Aorta (tissue), 5 donors: ENCODE measurements around the gene TTBK2. TPM values are rescaled to one million over a fixed set of nuclear protein-coding genes. Genes with fewer than 3 reads are reported as not detected.

Experiments used
- ATAC-seq: fragments of 200-7000 bp; cut with Tn5 transposase; one replicate; pipeline ENCODE4 v1.9.1; 2022; ENCODE audit warnings: moderate library complexity; ENCODE audit not compliant: low FRiP score
- DNase-seq, 2 donors: peaks; one replicate each; pipeline ENCODE4 v3.0.0-alpha.2; 2020
- H3K27ac ChIP-seq, 2 donors: one replicate each; pipeline ENCODE4 v1.5.1; 2013; ENCODE audit warnings: low read length in 2 of 2, mild to moderate bottlenecking in 2 of 2, moderate library complexity in 2 of 2, control low read depth in 1 of 2, inconsistent platforms in 1 of 2, low read depth in 1 of 2
- H3K27me3 ChIP-seq, 2 donors: one replicate each; pipeline ENCODE4 v1.6.1; 2013; ENCODE audit warnings: control low read depth in 1 of 2, low read length in 1 of 2, mild to moderate bottlenecking in 1 of 2, moderate library complexity in 1 of 2; ENCODE audit not compliant: insufficient read depth in 2 of 2, control insufficient read depth in 1 of 2
- H3K36me3 ChIP-seq, 2 donors: one replicate each; pipeline ENCODE4 v1.6.1; 2013; ENCODE audit warnings: control low read depth in 1 of 2, low read length in 1 of 2, mild to moderate bottlenecking in 1 of 2; ENCODE audit not compliant: insufficient read depth in 2 of 2, control insufficient read depth in 1 of 2
- H3K4me1 ChIP-seq, 2 donors: one replicate each; pipeline ENCODE4 v1.6.1; 2013; ENCODE audit warnings: low read length in 2 of 2, control low read depth in 1 of 2, mild to moderate bottlenecking in 1 of 2, moderate library complexity in 1 of 2; ENCODE audit not compliant: insufficient read depth in 2 of 2, control insufficient read depth in 1 of 2
- H3K4me3 ChIP-seq, 2 donors: one replicate each; pipeline ENCODE4 v1.5.1; 2013; ENCODE audit warnings: low read length in 2 of 2, control low read depth in 1 of 2, mild to moderate bottlenecking in 1 of 2
- H3K9me3 ChIP-seq: one replicate; pipeline ENCODE4 v1.6.1; 2013; ENCODE audit warnings: mild to moderate bottlenecking, low read length; ENCODE audit not compliant: control insufficient read depth
- WGBS, 2 donors: extraction: QIAGEN DNeasy Blood & Tissue Kit; methylation state at CpG; one replicate each; pipeline ENCODE4 v1.1.7; 2013; 5-methylcytosine and 5-hydroxymethylcytosine counted together
- intact Hi-C, 2 donors: fragments of 100-400 bp; cut with DNase I; formaldehyde crosslinking; loops; one replicate each; pipeline versions ENCODE4 v1.14.2 to v1.15.0; 2022
- polyA plus RNA-seq, 2 donors: library from polyadenylated mRNA; stranded (reverse); fragments of 200-250 nt; gene quantifications; one replicate each; pipeline ENCODE4 v1.2.3, GENCODE V29; 2013
- total RNA-seq, 2 donors: library from RNA; stranded (reverse); fragmentation: NEBNext Ultra II Directional; extraction: Animal tissue kit (Norgen Biotek cat#: 25700); gene quantifications; one replicate each; pipeline ENCODE4 v1.2.1, GENCODE V29; 2021
- donor health status: healthy with polysubstance abuse.
- donor health status: Bipolar disorder and iron deficiency.
- donor health status: DM: no; HTN: no; CAD: no.
- donor health status: DM: no; HTN: no; CAD: no.
- donor health status: DM: yes; HTN: yes; CAD: no.

The TTBK2 gene
- total and polyA plus RNA-seq, 4 donors, result 7.2 to 37.6 (median 22.8) TPM

DNA sequence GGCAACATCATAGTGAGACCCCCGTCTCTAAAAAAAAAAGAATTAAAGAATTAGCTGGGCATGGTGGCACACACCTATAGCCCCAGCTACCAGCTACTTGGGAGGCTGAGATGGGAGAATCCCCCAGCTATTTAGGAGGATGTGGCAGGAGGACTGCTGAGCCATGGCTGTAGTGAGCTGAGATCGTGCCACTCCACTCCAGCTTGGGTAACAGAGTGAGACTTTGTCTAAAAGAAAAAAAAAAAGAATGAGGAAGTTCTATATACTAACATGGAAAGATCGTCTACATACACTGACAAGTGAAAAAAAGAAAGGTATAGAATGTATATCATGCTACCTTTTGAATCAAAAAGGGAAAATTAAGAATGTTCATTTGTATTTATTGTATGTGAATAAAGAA, 99.8 kb downstream of the TTBK2 start:
- Histone ChIP-seq H3K9me3 (no peaks in the 10 kb centered on the region), H3K36me3 (no peaks in the 10 kb centered on the region), H3K4me1 (no peaks in the 10 kb centered on the region), H3K4me3 (no peak overlapping the region), H3K27me3 (no peaks in the 10 kb centered on the region), H3K27ac (no peak overlapping the region)
- ATAC-seq (no peak), DNase-seq (no peak)
- intact Hi-C loops, result no loop called here
- 91% methylated on average over 3 of the region's 3 CpGs for WGBS, 2 donors

DNA sequence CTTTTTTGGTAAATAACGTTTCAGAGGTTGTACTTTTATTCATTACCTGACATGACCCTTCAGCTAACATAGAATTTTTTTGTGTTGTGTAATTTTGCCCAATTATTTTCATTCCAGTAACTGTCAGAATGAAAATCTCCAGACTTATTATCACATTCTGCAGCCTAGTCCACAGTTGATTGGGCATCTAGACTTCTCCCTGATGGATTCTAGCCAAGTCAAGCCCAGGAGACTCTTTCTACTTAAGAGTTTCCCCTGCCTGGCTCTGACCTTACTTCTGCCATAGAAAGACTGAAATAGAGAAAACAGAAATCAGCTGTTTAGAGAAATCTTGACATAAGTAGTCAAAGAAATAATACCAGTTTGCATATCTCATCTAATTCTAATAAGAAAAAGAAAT, 100.8 kb downstream of the TTBK2 start:
- ATAC-seq, result no peak
- H3K4me3 ChIP-seq, result no peak overlapping the region
- no peak for DNase-seq
- H3K4me1 ChIP-seq, result no peaks in the 10 kb centered on the region
- H3K9me3 ChIP-seq, result no peaks in the 10 kb centered on the region
- WGBS, 2 donors, result 9 to 18% methylated on average over 1 of the region's 1 CpG
- no peaks in the 10 kb centered on the region for H3K27me3 ChIP-seq
- H3K36me3 ChIP-seq, result no peaks in the 10 kb centered on the region
- no peak overlapping the region for H3K27ac ChIP-seq
- intact Hi-C loops, result no loop called here

DNA sequence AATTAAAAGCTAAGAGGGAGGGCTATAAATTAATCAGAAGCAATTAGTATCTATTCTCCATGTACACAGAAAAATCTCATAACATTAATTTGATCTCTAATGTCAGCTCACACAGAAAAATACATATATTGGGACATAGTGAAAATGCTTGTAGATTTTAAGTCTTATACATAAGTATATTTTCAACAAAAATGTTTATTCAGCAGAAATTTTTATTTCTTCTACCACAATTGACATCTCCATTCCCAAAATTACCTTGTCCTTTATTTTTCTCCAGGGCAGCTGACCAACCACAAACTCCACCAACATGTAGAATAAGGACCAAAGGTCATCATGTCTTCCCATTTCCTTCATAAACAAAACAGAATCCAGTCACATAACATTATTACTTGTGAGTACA, 109.1 kb downstream of the TTBK2 start:
- H3K9me3 ChIP-seq, result no peaks in the 10 kb centered on the region
- DNase-seq, result no peak
- no peaks in the 10 kb centered on the region for H3K4me1 ChIP-seq
- no peak for ATAC-seq
- no peaks in the 10 kb centered on the region for H3K27me3 ChIP-seq
- no peaks in the 10 kb centered on the region for H3K36me3 ChIP-seq
- no peak overlapping the region for H3K27ac ChIP-seq
- intact Hi-C loops, result no loop called here
- no peak overlapping the region for H3K4me3 ChIP-seq

DNA sequence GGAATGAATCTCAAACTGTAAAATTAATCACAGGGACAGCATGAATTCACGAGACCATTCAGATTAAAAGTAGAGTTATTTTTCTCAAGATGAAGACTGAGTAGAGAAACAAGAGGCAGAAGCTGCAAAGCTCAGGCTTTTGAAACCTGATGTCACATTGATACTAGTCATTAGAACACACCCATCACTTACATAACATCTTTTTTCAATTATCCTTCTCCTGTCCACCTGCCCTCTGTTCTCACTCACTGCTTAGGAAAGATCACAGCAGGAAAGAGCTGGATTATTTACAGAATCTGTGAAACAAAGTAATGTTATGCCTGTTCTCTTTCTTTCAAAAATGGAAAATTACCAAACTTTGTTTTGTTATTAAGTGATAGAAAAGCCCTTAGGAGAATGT, 111.7 kb downstream of the TTBK2 start:
- no peak overlapping the region for H3K4me3 ChIP-seq
- H3K4me1 ChIP-seq, result no peaks in the 10 kb centered on the region
- no peak for DNase-seq
- no peak overlapping the region for H3K27ac ChIP-seq
- H3K27me3 ChIP-seq, result no peaks in the 10 kb centered on the region
- intact Hi-C loops, result no loop called here
- WGBS, 2 donors, result 95 to 100% methylated on average over 1 of the region's 1 CpG
- no peaks in the 10 kb centered on the region for H3K36me3 ChIP-seq
- H3K9me3 ChIP-seq, result no peaks in the 10 kb centered on the region
- no peak for ATAC-seq

DNA sequence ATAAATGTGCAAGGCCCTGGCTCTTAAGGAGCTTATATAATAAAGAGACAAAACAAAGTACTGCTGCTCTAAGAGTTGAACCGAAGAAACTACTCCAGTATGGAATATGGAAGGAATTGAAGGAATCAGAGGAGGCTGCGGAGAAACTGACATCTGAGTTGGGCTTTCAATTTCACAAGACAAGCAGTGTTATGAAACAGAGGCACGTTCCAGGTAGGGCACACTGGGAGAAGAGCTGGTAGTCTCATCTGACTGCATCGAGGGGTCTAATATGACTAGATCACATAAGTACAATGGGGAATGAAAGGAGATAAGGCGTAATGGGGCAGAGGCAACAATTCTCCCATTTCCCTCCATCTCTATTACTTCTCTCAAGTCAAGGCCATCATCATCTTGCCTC, 115.3 kb downstream of the TTBK2 start:
- DNase-seq, result no peak
- no peak for ATAC-seq
- no peaks in the 10 kb centered on the region for H3K36me3 ChIP-seq
- H3K27me3 ChIP-seq, result no peaks in the 10 kb centered on the region
- intact Hi-C loops, result no loop called here
- H3K4me1 ChIP-seq, result no peaks in the 10 kb centered on the region
- H3K4me3 ChIP-seq, result no peak overlapping the region
- no peak overlapping the region for H3K27ac ChIP-seq
- 94 to 97% methylated on average over 5 of the region's 5 CpGs for WGBS, 2 donors
- H3K9me3 ChIP-seq, result no peaks in the 10 kb centered on the region

DNA sequence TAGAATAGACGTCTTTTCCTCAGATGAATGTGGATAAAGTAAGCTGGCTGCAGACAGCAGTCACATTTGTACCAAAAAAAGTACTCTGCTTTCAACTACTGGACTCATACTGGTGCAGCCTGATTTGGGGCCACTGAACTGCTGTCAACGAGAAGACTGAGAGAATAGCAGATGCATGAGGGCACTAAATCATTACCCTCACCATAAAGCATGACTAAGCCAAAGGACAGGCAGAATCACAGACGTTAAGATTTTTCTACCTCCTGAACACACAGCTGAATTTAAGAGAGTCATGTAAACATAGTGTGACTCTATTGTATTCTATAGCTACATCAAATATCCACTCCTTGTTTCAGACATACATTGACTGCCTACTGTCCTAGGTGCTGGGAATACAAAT, 115.8 kb downstream of the TTBK2 start:
- H3K4me1 ChIP-seq, result no peaks in the 10 kb centered on the region
- DNase-seq (no peak), ATAC-seq (no peak)
- 43 to 47% methylated on average over 3 of the region's 3 CpGs for WGBS, 2 donors
- H3K4me3 ChIP-seq, result no peak overlapping the region
- H3K27ac ChIP-seq, result no peak overlapping the region
- intact Hi-C loops, result loop anchor here (5.0 kb wide), 1 partner anchor 118 kb away; the partner anchor contains the start of gene TTBK2 (in 2 of the 2)
- no peaks in the 10 kb centered on the region for H3K36me3 ChIP-seq
- no peaks in the 10 kb centered on the region for H3K27me3 ChIP-seq
- no peaks in the 10 kb centered on the region for H3K9me3 ChIP-seq

DNA sequence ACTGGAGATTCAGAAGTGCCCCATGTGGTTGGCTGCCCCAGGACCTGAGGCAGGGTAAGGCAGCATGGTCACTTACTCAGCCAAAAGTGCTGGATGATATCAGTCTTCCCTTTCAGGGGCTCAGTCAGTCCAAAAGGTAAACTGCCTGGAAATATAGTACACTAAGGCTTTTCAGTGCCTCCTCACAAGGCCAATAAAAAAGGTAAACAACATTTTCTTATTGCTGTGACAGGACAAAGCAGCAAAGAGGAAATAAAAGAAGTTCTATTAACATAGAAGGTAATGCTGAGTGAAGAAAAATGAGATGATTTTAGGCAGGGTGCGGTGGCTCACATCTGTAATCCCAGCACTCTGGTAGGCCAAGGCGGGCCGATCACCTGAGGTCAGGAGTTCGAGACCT, 117.1 kb downstream of the TTBK2 start:
- Histone ChIP-seq H3K9me3 (no peaks in the 10 kb centered on the region), H3K27ac (no peak overlapping the region), H3K4me1 (no peaks in the 10 kb centered on the region), H3K36me3 (no peaks in the 10 kb centered on the region), H3K27me3 (no peaks in the 10 kb centered on the region), H3K4me3 (no peak overlapping the region)
- no peak for DNase-seq
- 97 to 100% methylated on average over 4 of the region's 4 CpGs for WGBS, 2 donors
- no peak for ATAC-seq
- intact Hi-C loops, result loop anchor here (5.0 kb wide), 1 partner anchor 119 kb away; the partner anchor contains the start of gene TTBK2 (in 2 of the 2)

DNA sequence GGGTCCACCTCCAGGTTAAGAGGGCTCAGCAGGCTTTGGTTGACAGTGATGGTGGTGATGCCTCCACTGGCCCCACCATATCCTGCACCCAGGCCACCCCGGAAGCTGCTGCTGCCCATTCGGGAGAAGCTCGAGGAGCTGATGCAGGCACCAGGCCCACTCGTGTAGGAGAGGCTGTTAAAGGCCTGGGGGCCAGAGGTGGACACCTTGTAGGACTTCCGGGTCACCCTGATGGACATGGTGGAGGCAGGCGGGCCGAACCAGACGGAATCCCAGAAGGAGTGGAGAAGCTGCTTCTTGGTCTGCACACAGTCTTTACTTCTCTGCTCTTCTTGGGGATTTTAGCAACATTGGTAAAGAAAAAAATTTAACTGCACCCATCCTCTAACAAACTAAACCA, 118.4 kb downstream of the TTBK2 start:
- no peak overlapping the region for H3K27ac ChIP-seq
- no peak for DNase-seq
- no peak overlapping the region for H3K4me3 ChIP-seq
- no peaks in the 10 kb centered on the region for H3K36me3 ChIP-seq
- ATAC-seq, result no peak
- WGBS, 2 donors, result 90 to 93% methylated on average over 8 of the region's 8 CpGs
- no peaks in the 10 kb centered on the region for H3K9me3 ChIP-seq
- H3K27me3 ChIP-seq, result no peaks in the 10 kb centered on the region
- H3K4me1 ChIP-seq, result no peaks in the 10 kb centered on the region
- intact Hi-C loops, result loop anchor here (5.0 kb wide), 1 partner anchor 120 kb away; the partner anchor contains the start of gene TTBK2 (in 2 of the 2)

DNA sequence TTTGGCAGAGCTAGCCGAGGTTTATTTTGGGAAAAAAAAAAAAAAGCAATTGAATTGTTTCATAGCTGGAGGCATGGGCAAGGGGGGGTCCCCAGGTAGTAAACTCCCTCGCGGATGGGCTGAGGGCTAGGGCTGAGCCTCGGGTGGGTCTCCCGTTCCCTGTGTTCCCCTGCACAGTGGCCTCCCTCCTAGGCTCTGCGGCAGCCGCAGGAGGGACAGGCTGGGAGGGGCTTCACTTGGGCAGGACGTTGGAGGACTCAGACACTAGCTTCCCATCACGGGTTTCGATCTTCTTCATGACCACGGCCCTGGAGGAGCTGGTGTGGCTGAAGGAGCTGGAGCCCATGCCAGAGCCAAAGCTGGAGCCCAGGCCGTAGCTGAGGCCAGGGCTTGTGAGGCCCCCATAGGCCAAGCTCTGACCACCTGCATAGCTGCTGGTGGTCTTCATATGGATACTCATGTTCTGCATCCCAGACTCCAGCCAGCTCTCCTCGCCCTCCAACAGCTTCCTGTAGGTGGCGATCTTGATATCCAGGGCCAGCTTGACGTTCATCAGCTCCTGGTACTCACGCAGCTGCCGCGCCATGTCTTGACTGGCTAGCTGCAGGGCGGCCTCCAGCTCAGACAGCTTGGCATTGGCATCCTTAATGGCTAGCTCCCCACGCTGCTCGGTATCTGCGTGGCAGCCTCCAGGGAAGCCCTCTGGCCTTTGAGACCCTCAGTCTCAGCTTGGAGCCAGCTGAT, 119.7 kb downstream of the TTBK2 start:
- intact Hi-C loops, result loop anchor here (5.0 kb wide), 1 partner anchor 121 kb away; the partner anchor contains the start of gene TTBK2 (in 2 of the 2)
- H3K27ac ChIP-seq, result no peak overlapping the region
- DNase-seq (no peak), ATAC-seq (no peak)
- H3K36me3 ChIP-seq, result no peaks in the 10 kb centered on the region
- WGBS, 2 donors, result 75% methylated on average over 22 of the region's 22 CpGs
- H3K27me3 ChIP-seq, result no peaks in the 10 kb centered on the region
- no peak overlapping the region for H3K4me3 ChIP-seq
- H3K4me1 ChIP-seq, result no peaks in the 10 kb centered on the region
- H3K9me3 ChIP-seq, result no peaks in the 10 kb centered on the region
